ENCODE data around the gene PPP1CC. TPM values are rescaled to one million over a fixed set of nuclear protein-coding genes. Genes with fewer than 3 reads are reported as not detected.

PPP1CC gene
- total RNA-seq, 6 experiments from 2014 or later: 32.8 to 51.7 (median 36.2) TPM

- no peak for ATAC-seq
- H3K4me1 ChIP-seq: no peaks in the 10 kb centered on the region
- WGBS (ENCODE audit: insufficient coverage, low coverage, low lambda C conversion rate, missing lambda C conversion rate): 61% methylated on average over 7 of the region's 7 CpGs
These were observed 36.3 kb upstream of the PPP1CC start for GRCh38 chr12:110778833-110779577.

GRCh38 chr12:110776410-110776809 lies 33.7 kb upstream of the PPP1CC start:
- no peaks in the 10 kb centered on the region for H3K4me1 ChIP-seq
- no peaks in the 10 kb centered on the region for H3K36me3 ChIP-seq
- no peak overlapping the region for H3K4me3 ChIP-seq
- no peak overlapping the region for H3K27ac ChIP-seq
- no peaks in the 10 kb centered on the region for H3K9me3 ChIP-seq
- H3K27me3 ChIP-seq: no peaks in the 10 kb centered on the region
- TF ChIP-seq CTCF (IDR thresholded peaks at IDR 0.05) (no peak), POLR2A (IDR thresholded peaks at IDR 0.05) (no peak)
- intact Hi-C loops (cut with DNase I): no loop called here
- WGBS (ENCODE audit: insufficient coverage, low coverage, low lambda C conversion rate, missing lambda C conversion rate): 82% methylated on average over 4 of the region's 4 CpGs
- DNase-seq: no peak
- no peak for ATAC-seq

More at GRCh38 chr12:110778833-110779577, 36.3 kb upstream of the PPP1CC start:
- H3K36me3 ChIP-seq: no peaks in the 10 kb centered on the region
- no peaks in the 10 kb centered on the region for H3K27me3 ChIP-seq
- no peak overlapping the region for H3K4me3 ChIP-seq
- intact Hi-C loops (cut with DNase I): no loop called here
- no peak overlapping the region for H3K27ac ChIP-seq
- TF ChIP-seq CTCF (IDR thresholded peaks at IDR 0.05) (no peak), POLR2A (IDR thresholded peaks at IDR 0.05) (no peak)
- no peaks in the 10 kb centered on the region for H3K9me3 ChIP-seq
- no peak for DNase-seq

GRCh38 chr12:110775997-110776396 lies 33.3 kb upstream of the PPP1CC start:
- Histone ChIP-seq H3K9me3 (no peaks in the 10 kb centered on the region), H3K4me1 (no peaks in the 10 kb centered on the region), H3K36me3 (no peaks in the 10 kb centered on the region), H3K27me3 (no peaks in the 10 kb centered on the region), H3K4me3 (no peak overlapping the region), H3K27ac (no peak overlapping the region)
- TF ChIP-seq POLR2A (IDR thresholded peaks at IDR 0.05) (no peak), CTCF (IDR thresholded peaks at IDR 0.05) (no peak)
- whole genome bisulfite sequencing (ENCODE audit: insufficient coverage, low coverage, low lambda C conversion rate, missing lambda C conversion rate): 69% methylated on average over 1 of the region's 1 CpG
- intact Hi-C loops (cut with DNase I): no loop called here
- DNase-seq (no peak), ATAC-seq (no peak)

GRCh38 chr12:110774824-110775223 lies 32.1 kb upstream of the PPP1CC start:
- H3K36me3 ChIP-seq: no peaks in the 10 kb centered on the region
- intact Hi-C loops (cut with DNase I): no loop called here
- no peaks in the 10 kb centered on the region for H3K9me3 ChIP-seq
- no peaks in the 10 kb centered on the region for H3K4me1 ChIP-seq
- no peaks in the 10 kb centered on the region for H3K27me3 ChIP-seq
- DNase-seq (no peak), ATAC-seq (no peak)
- no peak overlapping the region for H3K4me3 ChIP-seq
- WGBS (ENCODE audit: insufficient coverage, low coverage, low lambda C conversion rate, missing lambda C conversion rate): 78% methylated on average over 1 of the region's 2 CpGs
- TF ChIP-seq CTCF (IDR thresholded peaks at IDR 0.05) (no peak), POLR2A (IDR thresholded peaks at IDR 0.05) (no peak)
- no peak overlapping the region for H3K27ac ChIP-seq

Data from right lobe of liver (tissue), 6 donors.